HTR-8/SVneo (cell line): ENCODE results near the gene SLC45A1.
A peak's percentile ranks its signal among the peaks of the same experiment; 100 is the strongest.

Experiments used
- DNase-seq: peaks from one replicate; pipeline ENCODE4 v3.0.0; 2011; ENCODE audit warnings: low spot score, mixed read lengths; ENCODE audit not compliant: insufficient read length
- FAIRE-seq: peaks from 2 replicates; lab custom pipeline; 2011; peaks lifted over from hg19 to GRCh38; lab: Jason Lieb, UNC

The SLC45A1 gene

GRCh38 chr1:8333246-8333987, 15.5 kb downstream of the SLC45A1 start:
- FAIRE-seq (no peak), DNase-seq (no peak)

- DNase-seq = no peak
- no peak for FAIRE-seq
Measured at GRCh38 chr1:8334106-8334851, 16.4 kb downstream of the SLC45A1 start.

- no peak for FAIRE-seq
Measured at GRCh38 chr1:8335246-8335645, 17.3 kb downstream of the SLC45A1 start.

GRCh38 chr1:8337776-8338525, 20.0 kb downstream of the SLC45A1 start:
- DNase-seq (no peak), FAIRE-seq (no peak)

More at GRCh38 chr1:8335246-8335645, 17.3 kb downstream of the SLC45A1 start:
- no peak for DNase-seq

GRCh38 chr1:8338526-8339202, 20.8 kb downstream of the SLC45A1 start:
- no peak for FAIRE-seq
- DNase-seq = no peak

GRCh38 chr1:8339203-8339600, 21.3 kb downstream of the SLC45A1 start:
- no peak for FAIRE-seq

GRCh38 chr1:8340448-8340847, 22.5 kb downstream of the SLC45A1 start:
- no peak for DNase-seq
- no peak for FAIRE-seq

More at GRCh38 chr1:8339203-8339600, 21.3 kb downstream of the SLC45A1 start:
- DNase-seq = no peak

GRCh38 chr1:8342325-8342724, 24.4 kb downstream of the SLC45A1 start:
- DNase-seq = no peak

GRCh38 chr1:8343044-8343443, 25.1 kb downstream of the SLC45A1 start:
- FAIRE-seq (no peak), DNase-seq (no peak)

More at GRCh38 chr1:8342325-8342724, 24.4 kb downstream of the SLC45A1 start:
- FAIRE-seq = no peak

- DNase-seq = peak; percentile 66
- peak; percentile 92 for FAIRE-seq
Measured at GRCh38 chr1:8343464-8344001, 25.6 kb downstream of the SLC45A1 start.

- FAIRE-seq = no peak
Measured at GRCh38 chr1:8344893-8345507, 27.1 kb downstream of the SLC45A1 start.

GRCh38 chr1:8345621-8346415, 27.9 kb downstream of the SLC45A1 start:
- FAIRE-seq (no peak), DNase-seq (no peak)

More at GRCh38 chr1:8344893-8345507, 27.1 kb downstream of the SLC45A1 start:
- DNase-seq = no peak

GRCh38 chr1:8347635-8348034, 29.7 kb downstream of the SLC45A1 start:
- DNase-seq (no peak), FAIRE-seq (no peak)

GRCh38 chr1:8348047-8348776, 30.3 kb downstream of the SLC45A1 start:
- no peak for FAIRE-seq
- DNase-seq = no peak

GRCh38 chr1:8348777-8349472, 31.0 kb downstream of the SLC45A1 start:
- peak; percentile 13 for FAIRE-seq

GRCh38 chr1:8349473-8349865, 31.6 kb downstream of the SLC45A1 start:
- FAIRE-seq (peak; percentile 70), DNase-seq (no peak)

More at GRCh38 chr1:8348777-8349472, 31.0 kb downstream of the SLC45A1 start:
- peak; percentile 73 for DNase-seq

- FAIRE-seq = no peak
- no peak for DNase-seq
Measured at GRCh38 chr1:8349961-8350360, 32.0 kb downstream of the SLC45A1 start.
